Measurements from ENCODE around the gene ZSCAN5A.
A peak's percentile ranks its signal among the peaks of the same experiment; 100 is the strongest.
"Not testable (repeated sequence)": the region's sequence is repeated elsewhere in the genome, so short reads cannot be mapped to it uniquely, and the experiment has no call there.

Gene ZSCAN5A

GRCh38 chr19:56270676-56271075 is 44.0 kb downstream of the ZSCAN5A start:
- no peak for DNase-seq

- no peak for DNase-seq
Observed at GRCh38 chr19:56269348-56269747, 45.3 kb downstream of the ZSCAN5A start.

- no peak for DNase-seq
Observed at GRCh38 chr19:56266051-56266450, 48.6 kb downstream of the ZSCAN5A start.

- DNase-seq = no peak
Observed at GRCh38 chr19:56263319-56263718, 51.3 kb downstream of the ZSCAN5A start.

GRCh38 chr19:56261932-56262331 is 52.7 kb downstream of the ZSCAN5A start:
- not testable (repeated sequence) for DNase-seq

- DNase-seq = no peak
Observed at GRCh38 chr19:56261145-56261544, 53.5 kb downstream of the ZSCAN5A start.

GRCh38 chr19:56258272-56258671 is 56.4 kb downstream of the ZSCAN5A start:
- no peak for DNase-seq

- DNase-seq = no peak
Observed at GRCh38 chr19:56253737-56254136, 60.9 kb downstream of the ZSCAN5A start.

GRCh38 chr19:56252699-56253422 is 61.8 kb downstream of the ZSCAN5A start:
- peak; percentile 72 for DNase-seq

GRCh38 chr19:56248736-56249338 is 65.8 kb downstream of the ZSCAN5A start:
- DNase-seq = not testable (repeated sequence)

GRCh38 chr19:56245764-56246163 is 68.9 kb downstream of the ZSCAN5A start:
- DNase-seq = not testable (repeated sequence)

- no peak for DNase-seq
Observed at GRCh38 chr19:56245121-56245740, 69.4 kb downstream of the ZSCAN5A start.

GRCh38 chr19:56223481-56223880 is 91.2 kb downstream of the ZSCAN5A start:
- no peak for DNase-seq

- no peak for DNase-seq
Observed at GRCh38 chr19:56222901-56223300, 91.7 kb downstream of the ZSCAN5A start.

- no peak for DNase-seq
Observed at GRCh38 chr19:56221851-56222250, 92.8 kb downstream of the ZSCAN5A start.

- DNase-seq = not testable (repeated sequence)
Observed at GRCh38 chr19:56221442-56221841, 93.2 kb downstream of the ZSCAN5A start.

- DNase-seq = no peak
Observed at GRCh38 chr19:56218961-56219360, 95.7 kb downstream of the ZSCAN5A start.

- no peak for DNase-seq
Observed at GRCh38 chr19:56217039-56217949, 97.3 kb downstream of the ZSCAN5A start.

GRCh38 chr19:56211718-56212117 is 102.9 kb downstream of the ZSCAN5A start:
- DNase-seq = no peak

GRCh38 chr19:56210036-56210435 is 104.6 kb downstream of the ZSCAN5A start:
- not testable (repeated sequence) for DNase-seq

GRCh38 chr19:56209091-56209490 is 105.5 kb downstream of the ZSCAN5A start:
- no peak for DNase-seq

- not testable (repeated sequence) for DNase-seq
Observed at GRCh38 chr19:56207581-56207980, 107.1 kb downstream of the ZSCAN5A start.

GRCh38 chr19:56201973-56202372 is 112.7 kb downstream of the ZSCAN5A start, which contains the start of gene ZSCAN5C:
Gene ZSCAN5C, plus strand, starts transcription at chr19:56202273. Its CDS starts 3,641 bp downstream, at chr19:56205914.
- DNase-seq = no peak

All from activated T-cell treated with anti-CD3 and anti-CD28 coated beads, Interleukin-2, amount 50 U/mL, for 1 hour (primary cell).